ENCODE results near the gene MOK.

Gene MOK

DNA sequence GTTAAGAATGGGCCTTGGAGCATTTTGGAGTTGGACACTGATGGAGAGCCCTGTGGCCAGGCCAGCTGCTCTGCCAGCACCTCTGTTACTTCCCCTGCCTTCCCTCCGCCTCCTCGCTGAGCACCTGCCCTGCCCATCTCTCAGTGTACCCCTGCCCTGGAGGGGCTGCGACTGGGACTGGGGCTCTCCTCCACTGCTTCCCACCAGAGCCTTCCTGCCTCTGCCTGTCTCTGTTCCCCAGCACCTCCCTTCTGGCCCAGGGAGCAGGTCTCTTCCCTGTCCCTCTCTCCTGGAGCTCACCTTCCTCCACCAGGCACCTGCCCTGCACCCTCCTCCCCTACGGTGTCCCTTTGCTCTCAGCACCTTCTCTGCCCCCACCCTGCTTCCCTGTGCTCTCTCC lies 103.2 kb downstream of the MOK start:
- no peak for DNase-seq

DNA sequence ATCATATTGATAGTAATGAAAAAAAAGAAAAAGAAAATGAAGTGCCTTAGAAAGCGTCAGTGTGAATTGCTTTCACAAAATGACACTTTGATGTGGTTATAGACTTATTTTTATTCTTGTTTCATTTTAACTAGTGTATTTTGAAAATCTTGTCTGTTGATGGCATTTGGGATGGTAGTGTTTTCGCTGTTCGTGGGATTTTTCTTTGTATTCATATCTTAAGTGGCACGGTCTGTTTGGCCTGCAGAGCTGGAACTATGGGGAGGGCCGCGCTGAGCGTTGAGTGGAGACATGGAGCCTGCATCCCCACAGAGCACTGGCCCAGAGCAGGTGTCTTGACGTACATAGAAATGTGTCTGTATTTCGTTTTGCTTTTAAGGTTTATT lies 103.6 kb downstream of the MOK start:
- DNase-seq: no peak

DNA sequence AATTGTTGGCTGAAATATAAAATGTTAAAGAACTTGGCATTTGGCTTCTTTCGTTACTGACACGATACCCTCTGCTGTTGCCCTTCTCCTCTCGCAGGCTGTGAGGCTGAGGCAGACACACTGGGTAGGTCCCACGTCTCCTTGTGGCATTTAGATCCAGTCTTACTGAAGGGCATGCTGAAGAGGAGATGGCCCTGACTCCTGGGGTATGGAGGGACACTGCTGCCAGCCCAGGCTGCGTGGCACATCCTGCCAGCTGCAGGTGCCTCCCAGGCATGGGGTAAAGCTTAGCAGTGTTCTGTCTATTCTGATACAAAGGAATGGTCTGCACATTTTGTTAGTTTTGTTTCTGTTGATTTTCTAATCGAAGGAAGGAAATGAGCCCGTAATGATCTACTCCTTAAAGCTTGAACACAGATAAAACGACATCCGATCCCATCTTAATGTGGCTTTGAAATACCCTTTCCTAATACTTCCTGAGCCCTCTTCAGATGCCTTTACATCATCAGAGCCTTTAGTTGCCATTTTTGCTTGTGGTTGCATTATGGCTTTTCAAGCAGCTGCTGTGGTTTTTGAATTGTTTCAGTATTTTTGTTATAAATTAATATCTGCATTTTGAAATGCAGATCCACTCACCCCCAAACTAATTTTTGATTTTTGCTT lies 104.1 kb downstream of the MOK start:
- peak in 1 of 2 experiments; percentile 59 for DNase-seq

DNA sequence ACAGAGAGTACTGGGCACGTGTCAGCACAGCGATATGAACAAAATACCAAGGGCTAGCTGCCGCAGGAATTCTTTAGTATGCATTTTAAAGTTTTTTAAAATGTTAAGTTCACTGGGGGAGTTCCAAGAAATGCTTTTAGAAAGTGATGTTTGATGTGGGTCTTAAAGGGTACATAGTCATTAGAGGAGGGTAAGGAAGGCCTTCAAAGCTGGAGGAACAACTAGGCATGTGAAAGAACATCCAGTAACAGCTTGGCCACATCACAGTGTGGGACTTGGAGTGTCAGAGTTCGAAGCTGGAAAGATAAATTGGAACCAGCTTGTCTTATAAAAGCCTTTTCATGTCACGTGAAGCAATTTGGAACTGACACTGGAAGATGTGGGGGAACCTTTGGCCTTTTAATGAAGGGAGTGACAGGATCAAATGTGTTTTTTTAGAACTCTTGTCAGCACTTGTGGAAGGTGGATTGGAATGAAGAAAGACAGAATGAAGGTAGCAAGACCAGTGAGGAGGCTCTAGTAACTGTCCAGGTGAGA lies 107.6 kb downstream of the MOK start:
- no peak for DNase-seq

DNA sequence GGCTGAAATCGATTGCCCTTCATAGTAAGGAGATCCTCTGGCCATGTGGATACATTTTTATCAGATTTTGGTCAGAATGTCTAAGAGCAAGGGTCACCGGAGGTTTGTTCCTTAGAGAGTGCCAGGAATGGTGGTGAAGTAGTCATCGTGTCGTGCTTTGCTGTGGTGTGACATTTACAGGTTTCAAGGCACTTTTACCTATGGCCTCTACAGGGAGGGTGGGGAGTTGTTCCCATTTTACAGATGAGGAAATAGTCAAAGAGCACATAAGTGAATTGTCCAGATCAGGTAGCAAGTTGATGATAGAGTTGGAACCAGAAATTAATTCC lies 108.1 kb downstream of the MOK start:
- no peak for DNase-seq

DNA sequence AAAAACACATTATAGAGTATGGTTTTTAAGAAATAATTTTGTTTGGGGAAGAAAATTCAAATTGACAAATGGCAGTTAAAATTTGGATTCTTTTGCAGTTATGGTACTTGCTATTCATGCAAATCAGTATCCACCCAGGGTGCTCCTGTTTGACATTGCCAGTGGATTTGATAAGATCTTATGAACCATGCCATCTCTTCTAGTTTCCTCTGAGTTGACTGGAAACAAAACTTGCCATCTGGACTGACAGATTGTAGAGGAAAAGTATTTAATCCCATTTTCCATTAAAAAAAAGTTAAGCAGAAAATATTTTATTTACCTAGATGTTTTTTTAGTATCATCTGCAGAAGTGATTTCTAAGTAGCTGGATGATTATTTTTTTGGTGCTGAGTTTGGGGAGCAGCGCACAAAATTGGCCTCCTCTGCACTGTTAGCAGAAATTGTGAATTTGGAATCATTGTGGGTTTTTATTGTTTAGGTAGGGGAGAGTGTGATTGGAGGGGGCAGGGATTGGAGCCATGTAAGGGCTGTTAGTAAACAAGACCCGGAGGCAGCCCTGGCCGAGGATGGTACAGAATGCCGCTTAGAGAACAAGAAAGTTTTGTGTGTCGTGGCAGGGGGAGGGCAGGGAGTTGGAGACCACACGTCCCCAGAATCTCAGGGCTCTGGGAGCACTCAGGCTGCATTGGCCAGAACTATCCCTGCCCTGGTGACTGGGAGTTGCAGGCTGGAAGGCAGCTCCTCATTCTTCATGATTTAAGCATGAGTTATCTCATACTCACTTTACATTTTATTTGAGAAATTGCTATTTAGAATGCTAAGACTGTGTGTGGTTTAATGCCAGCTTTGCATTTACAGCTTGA lies 108.7 kb downstream of the MOK start:
- DNase-seq: peak; percentile 78 to 89

DNA sequence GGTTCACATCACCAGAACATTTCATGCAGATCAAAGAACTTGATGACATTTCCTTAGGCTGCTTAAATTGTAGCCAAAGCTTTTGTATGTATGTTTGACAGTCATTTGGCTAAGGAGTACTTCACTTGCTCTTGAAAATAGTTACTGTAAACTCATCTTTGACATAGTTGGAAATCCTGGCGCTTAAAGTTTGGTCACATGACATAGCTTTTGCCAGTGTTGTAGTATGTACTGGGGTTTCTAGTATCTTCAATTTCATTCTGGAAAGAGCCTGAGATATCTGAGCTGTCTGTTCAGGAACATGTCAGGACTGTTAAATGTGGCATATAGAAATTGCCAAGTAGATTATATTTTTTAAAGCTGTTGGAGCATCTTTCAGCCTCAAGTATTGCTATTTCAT lies 109.5 kb downstream of the MOK start:
- peak in 1 of 2 experiments; percentile 28 for DNase-seq

DNA sequence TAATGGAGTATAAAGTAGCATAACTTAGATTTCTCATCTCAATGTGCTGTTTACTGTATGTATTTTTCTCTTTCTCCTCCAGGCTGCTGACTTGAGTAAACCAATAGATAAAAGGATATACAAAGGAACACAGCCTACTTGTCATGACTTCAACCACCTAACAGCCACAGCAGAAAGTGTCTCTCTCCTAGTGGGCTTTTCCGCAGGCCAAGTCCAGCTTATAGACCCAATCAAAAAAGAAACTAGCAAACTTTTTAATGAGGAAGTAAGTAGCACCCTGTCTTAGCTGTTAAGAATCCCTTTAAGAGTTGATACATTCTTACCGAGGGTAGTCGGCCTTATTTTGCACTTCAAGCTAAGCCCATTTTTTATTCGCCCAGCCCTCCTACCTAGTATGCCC lies 110.1 kb downstream of the MOK start:
- no peak for DNase-seq

DNA sequence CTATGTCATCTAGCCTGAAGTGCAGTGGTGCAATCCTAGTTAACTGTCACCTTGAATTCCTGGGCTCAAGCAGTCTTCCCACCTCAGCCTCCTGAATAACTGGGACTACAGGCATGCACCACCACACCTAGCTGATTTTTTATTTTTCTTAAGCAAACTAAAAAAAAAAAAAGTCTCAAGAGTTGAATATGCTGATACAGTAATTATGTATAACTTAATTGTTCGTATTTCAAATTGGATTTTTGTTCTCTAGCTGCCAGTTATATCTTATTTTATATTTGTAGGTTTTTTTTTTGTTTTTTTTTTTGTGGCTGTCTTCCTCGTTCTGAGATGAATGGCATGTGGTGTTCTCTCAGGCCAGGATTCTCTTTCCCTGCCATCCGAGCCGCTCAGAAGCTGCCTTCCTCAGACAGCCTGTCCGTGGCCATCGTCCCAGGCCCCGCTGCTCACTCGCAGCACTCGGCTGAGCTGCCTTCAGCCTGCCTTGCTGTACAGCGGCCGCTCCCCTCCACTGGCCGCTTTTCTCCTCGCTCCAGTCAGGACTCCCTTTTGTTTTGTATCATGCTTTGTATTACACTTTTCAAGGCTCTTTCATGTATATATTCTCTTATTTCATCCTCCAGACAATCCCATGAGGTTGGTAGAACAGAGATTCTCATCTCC lies 112.0 kb downstream of the MOK start:
- no peak for DNase-seq

DNA sequence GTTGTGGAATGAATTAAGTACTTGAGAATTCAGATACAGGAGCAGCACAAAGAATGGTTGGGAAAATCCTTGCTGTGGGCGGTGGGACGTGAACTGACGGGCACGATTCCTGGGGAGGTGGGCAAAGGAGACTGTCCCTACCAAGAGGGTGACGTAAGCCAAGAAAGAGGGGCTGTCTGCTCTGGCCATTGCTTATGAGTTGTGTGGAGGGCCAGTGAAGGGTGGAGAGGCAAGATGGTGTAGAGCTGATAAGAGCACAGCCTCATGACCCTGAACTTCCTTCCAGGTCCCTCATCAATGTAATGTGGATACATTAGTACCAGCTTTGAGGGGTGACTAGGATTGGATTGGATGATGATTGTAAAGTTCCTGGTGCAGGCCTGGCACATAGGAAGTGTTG lies 115.1 kb downstream of the MOK start:
- DNase-seq: no peak

DNA sequence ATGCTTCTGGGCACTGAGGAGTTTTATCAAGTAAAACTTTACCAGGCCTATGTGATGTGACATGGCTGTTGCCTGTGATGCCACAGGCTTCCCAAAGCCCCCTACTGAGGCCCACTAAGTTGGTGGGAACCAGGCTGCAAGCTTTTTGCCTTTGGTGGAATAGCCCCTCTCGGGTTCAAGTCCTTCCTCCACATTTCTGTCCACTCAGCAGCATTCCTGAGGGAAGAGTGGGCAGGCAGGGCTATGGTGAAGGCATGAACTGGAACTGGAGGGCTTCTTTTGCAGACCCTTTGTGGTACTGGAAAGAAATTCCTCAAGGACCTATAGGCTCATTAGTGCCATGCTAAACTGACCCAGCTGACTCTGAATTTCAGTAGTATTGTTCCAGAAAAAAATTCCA lies 116.8 kb downstream of the MOK start:
- no peak for DNase-seq

DNA sequence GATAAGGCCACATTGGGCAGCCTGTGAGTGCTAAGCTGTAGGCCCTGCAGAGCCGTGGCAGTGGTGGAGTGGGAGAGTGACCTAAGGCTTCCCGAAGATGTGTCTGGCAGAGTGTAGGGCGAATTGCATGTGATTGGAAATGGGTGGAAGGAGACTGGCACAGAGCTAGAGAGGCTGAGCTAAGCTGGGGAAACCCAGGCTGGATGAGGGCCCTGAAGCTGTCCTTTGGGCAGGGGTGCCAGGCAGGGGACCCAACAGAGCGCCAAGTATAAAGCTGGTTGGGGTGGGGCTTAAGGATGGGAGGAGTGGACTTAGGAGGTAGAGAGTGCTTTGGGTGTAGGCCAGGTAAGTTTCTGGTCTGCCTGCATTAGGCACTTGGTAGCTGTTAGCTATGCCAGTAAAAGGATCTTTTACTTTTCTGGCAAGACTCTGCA lies 117.4 kb downstream of the MOK start:
- no peak for DNase-seq

DNA sequence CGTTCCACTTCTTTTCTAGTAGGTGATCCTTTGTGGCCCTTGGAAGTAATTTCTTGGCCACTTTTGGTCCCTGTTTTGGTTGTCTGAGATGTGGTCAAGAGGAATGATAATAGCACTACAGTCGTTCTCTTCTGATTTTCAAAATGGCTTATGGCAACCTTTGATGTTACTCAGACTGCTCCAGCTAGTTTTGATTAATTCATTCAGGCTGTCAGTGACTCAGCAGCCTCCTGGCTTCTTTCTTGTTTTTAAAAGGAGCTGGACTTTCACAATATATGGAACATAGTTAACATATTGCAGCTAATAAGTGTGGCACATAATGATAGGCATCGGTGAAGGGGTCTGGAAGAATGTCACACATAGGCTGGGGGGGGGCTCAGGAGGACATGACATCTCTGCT lies 117.9 kb downstream of the MOK start:
- no peak for DNase-seq

DNA sequence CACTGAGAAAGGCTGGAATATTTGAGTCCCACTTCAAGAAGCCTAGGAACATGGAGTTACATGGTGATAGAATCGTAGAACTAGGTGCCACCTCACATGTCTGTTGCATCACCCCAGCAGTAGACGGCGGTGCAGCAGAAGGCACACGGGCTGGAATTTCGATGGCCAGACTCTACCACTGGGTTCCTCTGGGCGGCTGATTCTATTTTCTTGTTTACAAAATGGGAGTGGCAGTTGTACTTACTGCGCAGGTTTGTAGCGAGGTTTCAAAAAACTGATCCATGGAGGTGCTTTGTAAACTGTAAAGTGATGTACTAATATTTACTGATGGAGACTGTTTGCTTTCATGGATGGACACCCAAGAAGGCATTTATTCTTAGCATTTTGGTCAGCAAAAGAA lies 119.6 kb downstream of the MOK start:
- DNase-seq: no peak

DNA sequence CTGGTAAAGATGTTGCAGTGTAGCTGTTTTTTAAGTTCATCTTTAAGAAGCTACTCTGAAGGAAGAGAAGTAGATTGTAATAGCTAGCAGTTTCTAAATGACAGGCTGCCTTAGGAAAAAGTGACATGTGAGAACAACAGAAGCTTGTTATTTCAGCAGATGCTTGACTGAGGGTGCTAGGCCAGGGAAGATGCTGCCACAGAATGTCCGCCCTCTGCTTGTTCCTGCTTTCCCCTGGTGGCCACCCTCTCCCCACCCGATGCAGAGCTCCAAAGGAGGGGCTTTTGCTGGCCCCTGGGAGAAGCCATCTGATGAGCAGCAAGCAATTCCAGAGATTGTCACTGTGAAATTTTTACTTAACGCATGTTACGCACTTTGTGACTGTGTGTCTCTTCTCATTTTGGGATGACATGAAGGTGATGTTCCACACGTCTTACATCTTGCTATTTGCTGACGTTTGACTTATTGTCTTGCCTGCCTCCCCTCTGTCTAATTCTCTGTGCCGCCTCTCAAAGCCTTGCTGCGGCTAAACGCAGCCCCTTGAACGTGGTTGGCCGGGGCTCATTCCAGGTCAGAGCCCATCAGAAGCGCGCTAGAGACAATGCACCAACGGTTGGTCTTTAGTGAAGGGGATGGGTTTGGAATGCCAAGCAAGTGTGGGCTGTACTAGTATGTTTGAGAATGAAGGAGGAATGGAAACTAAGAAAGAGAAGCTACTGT lies 120.5 kb downstream of the MOK start:
- no peak for DNase-seq

DNA sequence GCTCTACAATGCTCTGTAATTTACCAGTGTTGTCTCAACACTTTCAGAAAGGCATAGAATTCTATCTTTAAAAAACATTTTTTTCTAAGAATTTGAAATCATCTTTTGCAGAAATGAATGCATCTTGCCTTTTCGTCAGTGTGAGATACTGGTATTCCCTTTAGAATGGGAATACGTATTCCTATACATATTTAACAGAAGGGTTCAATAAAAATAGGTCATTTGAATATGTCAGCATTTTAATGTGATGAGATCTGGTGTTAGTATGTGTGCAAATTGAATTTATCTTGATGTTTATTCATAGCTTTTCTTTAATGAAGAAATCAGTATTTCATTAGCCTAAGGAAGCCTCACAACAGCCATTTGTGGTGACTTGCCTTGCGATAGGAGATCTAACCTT lies 121.1 kb downstream of the MOK start:
- no peak for DNase-seq

DNA sequence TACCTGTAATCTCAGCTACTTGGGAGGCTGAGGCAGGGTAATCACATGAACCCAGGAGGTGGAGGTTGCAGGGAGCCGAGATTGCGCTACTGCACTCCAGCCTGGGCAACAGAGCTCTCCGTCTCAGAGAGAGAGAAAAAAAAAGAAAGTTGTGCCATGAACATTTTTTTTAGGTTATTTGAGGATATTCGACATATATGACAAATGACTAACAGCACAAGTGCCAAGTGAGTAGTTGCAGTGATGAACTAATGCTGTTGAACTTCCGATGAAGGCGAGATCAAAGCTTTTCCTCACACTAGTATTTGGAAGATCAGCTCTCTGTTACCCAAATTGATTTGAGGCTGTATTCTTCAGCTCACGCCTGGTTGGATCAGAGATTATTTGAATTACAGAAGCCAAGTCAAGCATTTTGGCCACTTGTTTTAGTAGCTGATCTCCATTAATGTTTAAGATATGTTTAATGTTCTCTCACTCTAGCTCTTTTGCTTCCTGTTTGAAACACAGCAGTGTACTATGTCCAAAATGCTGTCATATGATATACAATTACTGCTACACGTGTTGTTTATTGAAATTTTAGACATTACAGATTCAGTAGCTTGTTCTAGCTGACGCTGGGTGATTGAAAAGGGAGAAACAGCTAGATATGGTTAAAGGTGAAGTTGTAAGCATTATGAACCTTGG lies 121.9 kb downstream of the MOK start:
- DNase-seq: no peak

DNA sequence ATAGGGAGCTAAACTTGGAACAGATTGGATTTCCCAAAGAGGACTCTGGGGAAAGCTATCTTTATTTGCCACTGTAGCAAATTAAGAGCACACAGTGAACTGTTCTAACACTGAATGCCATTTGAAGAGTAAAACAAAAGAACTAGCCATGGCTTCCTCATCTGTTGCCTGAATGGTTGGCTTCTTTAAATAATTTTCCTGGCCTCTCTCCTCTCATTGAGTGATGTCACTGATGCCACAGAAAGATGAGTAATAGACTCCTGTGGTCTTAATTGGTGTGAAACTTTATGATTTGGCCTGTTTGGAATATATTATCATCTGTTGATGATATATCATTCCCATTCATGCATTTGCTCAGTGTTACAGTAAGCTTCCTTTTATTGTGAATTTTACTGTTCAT lies 122.8 kb downstream of the MOK start:
- no peak for DNase-seq

DNA sequence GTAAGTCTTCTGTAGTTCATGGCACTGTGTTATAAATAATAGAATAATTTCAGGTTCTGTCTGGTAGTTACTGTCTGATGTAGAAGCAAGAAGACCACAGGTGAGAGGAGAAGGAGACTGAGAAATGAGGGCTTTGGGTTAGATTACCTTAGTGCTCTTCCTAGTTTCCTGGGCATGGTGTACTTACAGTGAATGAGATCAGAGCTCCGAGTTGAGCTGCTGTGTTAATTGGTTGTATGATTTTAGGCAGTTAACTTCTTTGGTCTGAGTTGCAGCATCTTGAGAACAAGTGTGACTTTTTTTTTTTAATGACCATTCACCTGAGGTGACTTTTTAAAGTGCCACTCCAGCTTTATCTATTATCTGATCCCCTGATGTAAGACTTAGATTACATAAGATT lies 123.8 kb downstream of the MOK start:
- DNase-seq: peak in 1 of 2 experiments; percentile 21

DNA sequence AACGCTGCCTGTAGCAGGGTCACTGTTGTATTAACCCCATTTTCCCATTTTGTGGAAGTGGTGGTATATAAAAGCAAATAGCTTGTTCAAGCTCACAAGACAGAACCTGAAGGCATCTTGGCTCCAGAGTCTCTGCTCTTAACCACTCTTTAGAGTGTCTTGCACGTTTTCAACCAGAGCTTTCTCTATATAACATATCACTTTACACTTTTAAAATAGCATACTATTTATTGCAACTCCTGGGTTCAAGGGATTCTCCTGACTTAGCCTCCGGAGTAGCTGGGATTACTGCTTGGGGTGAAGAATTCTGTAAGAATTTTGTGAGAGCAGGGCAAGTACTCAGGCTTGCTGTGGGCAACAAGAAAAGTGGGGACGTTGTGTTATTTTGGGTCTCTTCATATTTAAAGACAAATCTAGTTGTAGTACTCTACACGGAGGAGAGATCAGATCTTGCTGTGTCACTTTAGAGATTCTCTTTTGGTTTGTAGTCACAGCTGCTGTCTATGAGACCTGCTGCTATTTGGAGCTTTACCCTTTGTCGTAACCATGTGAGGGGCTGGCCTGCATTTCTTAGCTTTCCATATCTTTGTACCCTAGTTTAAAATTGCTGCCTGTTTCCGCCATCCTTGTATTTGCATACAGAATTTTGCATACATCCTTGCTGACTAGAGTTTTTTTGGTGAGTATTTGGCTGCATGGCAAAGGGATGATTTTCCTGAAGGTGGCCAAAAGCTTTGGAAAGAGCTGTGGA lies 124.5 kb downstream of the MOK start:
- no peak for DNase-seq
